Testis (tissue), 2 donors: ENCODE measurements around the gene BCAS2.

ENCODE experiments used
- CTCF ChIP-seq, 3 experiments: fragments of 450-650 bp in 2 of 3; fragments of 200-600 bp in 1 of 3; sonication (generic) in 1 of 3; IDR thresholded peaks; one replicate each; pipeline ENCODE4 v1.5.1; 2016 to 2019; ENCODE audit warnings: antibody characterized with exemption in 3 of 3, mild to moderate bottlenecking in 2 of 3, moderate library complexity in 1 of 3
- POLR2A ChIP-seq: fragments of 450-650 bp; IDR thresholded peaks from one replicate; pipeline ENCODE4 v1.6.1; 2017; ENCODE audit warnings: antibody characterized with exemption, mild to moderate bottlenecking, moderate library complexity

GRCh38 chr1:114530224-114530623, 51.2 kb downstream of the BCAS2 start:
- TF ChIP-seq CTCF (IDR thresholded peaks at IDR 0.05) (no peak), POLR2A (no peak)
